HL-60 (cell line): ENCODE measurements around the gene FERMT3.

Experiments
- CTCF ChIP-seq: IDR thresholded peaks from one replicate; pipeline ENCODE4 v1.5.1; 2011; ENCODE audit warnings: low read length, control low read depth, inconsistent platforms; ENCODE audit not compliant: insufficient read depth
- GABPA ChIP-seq: IDR thresholded peaks from 2 replicates; pipeline ENCODE4 v1.6.1; 2012; ENCODE audit warnings: low read depth
- TF ChIP-seq, protein P1 (sequence below): IDR thresholded peaks from 2 replicates; pipeline ENCODE4 v1.6.1; 2012; ENCODE audit warnings: low read depth; ENCODE audit not compliant: insufficient replicate concordance

GRCh38 chr11:64180891-64181290, 25.6 kb upstream of the FERMT3 start:
- TF ChIP-seq CTCF: no peak
- TF ChIP-seq, protein P1, sequence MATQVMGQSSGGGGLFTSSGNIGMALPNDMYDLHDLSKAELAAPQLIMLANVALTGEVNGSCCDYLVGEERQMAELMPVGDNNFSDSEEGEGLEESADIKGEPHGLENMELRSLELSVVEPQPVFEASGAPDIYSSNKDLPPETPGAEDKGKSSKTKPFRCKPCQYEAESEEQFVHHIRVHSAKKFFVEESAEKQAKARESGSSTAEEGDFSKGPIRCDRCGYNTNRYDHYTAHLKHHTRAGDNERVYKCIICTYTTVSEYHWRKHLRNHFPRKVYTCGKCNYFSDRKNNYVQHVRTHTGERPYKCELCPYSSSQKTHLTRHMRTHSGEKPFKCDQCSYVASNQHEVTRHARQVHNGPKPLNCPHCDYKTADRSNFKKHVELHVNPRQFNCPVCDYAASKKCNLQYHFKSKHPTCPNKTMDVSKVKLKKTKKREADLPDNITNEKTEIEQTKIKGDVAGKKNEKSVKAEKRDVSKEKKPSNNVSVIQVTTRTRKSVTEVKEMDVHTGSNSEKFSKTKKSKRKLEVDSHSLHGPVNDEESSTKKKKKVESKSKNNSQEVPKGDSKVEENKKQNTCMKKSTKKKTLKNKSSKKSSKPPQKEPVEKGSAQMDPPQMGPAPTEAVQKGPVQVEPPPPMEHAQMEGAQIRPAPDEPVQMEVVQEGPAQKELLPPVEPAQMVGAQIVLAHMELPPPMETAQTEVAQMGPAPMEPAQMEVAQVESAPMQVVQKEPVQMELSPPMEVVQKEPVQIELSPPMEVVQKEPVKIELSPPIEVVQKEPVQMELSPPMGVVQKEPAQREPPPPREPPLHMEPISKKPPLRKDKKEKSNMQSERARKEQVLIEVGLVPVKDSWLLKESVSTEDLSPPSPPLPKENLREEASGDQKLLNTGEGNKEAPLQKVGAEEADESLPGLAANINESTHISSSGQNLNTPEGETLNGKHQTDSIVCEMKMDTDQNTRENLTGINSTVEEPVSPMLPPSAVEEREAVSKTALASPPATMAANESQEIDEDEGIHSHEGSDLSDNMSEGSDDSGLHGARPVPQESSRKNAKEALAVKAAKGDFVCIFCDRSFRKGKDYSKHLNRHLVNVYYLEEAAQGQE: no peak
- TF ChIP-seq GABPA: no peak
